ENCODE results near the gene NUCB1. TPM values are rescaled to one million over a fixed set of nuclear protein-coding genes. Genes with fewer than 3 reads are reported as not detected.

NUCB1 gene
- total RNA-seq, 1 experiment from 2014 or later: 125 TPM

GRCh38 chr19:48890551-48890950, 9.6 kb upstream of the NUCB1 start:
- no peak overlapping the region for H2BK5ac ChIP-seq (ENCODE audit: insufficient read length, low read length)
- no peak overlapping the region for H3K14ac ChIP-seq (ENCODE audit: insufficient read depth, low read length)
- H3K9me3 Mint-ChIP-seq: no peaks in the 10 kb centered on the region
- H3K18ac ChIP-seq (ENCODE audit: insufficient read length, low read depth, low read length): no peak overlapping the region
- H2BK12ac ChIP-seq (ENCODE audit: insufficient read length, low read depth, low read length): no peak overlapping the region
- no peak overlapping the region for H4K5ac ChIP-seq (ENCODE audit: insufficient read length, low read depth, low read length)
- no peaks in the 10 kb centered on the region for H3K79me2 ChIP-seq (ENCODE audit: insufficient read depth, low read length)
- H3K56ac ChIP-seq (ENCODE audit: insufficient read length, low read depth, low read length): no peak overlapping the region
- no peak overlapping the region for H3K4me2 ChIP-seq (ENCODE audit: insufficient read depth, insufficient read length, low read length)
- no peaks in the 10 kb centered on the region for H3K36me3 Mint-ChIP-seq (ENCODE audit: insufficient read depth in 1 of 3, low read depth in 3 of 3)
- H3K27ac ChIP-seq (ENCODE audit: insufficient read length, low read depth, low read length): no peak overlapping the region
- no peaks in the 10 kb centered on the region for H3K23me2 ChIP-seq (ENCODE audit: insufficient read length, low read depth, low read length, poor library complexity, severe bottlenecking)
- H3K4me1 Mint-ChIP-seq: peaks cover 11 to 22% of the 10 kb centered on the region in 2 experiments
- no peaks in the 10 kb centered on the region for H3K27me3 ChIP-seq (ENCODE audit: insufficient read depth, low read length)
- H3K9me3 ChIP-seq (ENCODE audit: control insufficient read depth, low read depth, low read length): no peaks in the 10 kb centered on the region
- DNase-seq: no peak
- peaks cover 2% of the 10 kb centered on the region; the same call in 1 of the 2 replicates for H3K27me3 Mint-ChIP-seq (ENCODE audit: low read depth)
- no CpG with 5 or more reads among the region's 4 CpGs for WGBS (ENCODE audit: extremely low coverage, insufficient read length, low lambda C conversion rate)
- H2AK5ac ChIP-seq (ENCODE audit: insufficient read length, low read length): no peak overlapping the region
- TF ChIP-seq CTCF (conservative IDR thresholded peaks at IDR 0.05): no peak
- no peak overlapping the region for H2BK15ac ChIP-seq (ENCODE audit: low read depth, low read length)
- no peak overlapping the region for H3T11ph ChIP-seq (ENCODE audit: low read length)
- H3K4ac ChIP-seq (ENCODE audit: low read depth, low read length): no peak overlapping the region
- H3K4me1 ChIP-seq (ENCODE audit: insufficient read depth, low read length): no peaks in the 10 kb centered on the region; the same call in 1 of the 2 replicates
- no peak overlapping the region for H3K4me3 Mint-ChIP-seq
- H2AFZ ChIP-seq (ENCODE audit: low read length): no peak overlapping the region
- H2BK120ac ChIP-seq (ENCODE audit: low read depth, low read length, poor library complexity, severe bottlenecking): no peak overlapping the region
- H3K23ac ChIP-seq (ENCODE audit: insufficient read length, low read depth, low read length): no peak overlapping the region
- no peak overlapping the region for H3K9ac ChIP-seq (ENCODE audit: extremely low read depth, insufficient read length, low read length)
- no peaks in the 10 kb centered on the region for H3K79me1 ChIP-seq (ENCODE audit: insufficient read depth, low read depth, low read length, poor library complexity, severe bottlenecking)
- no peak overlapping the region for H4K91ac ChIP-seq (ENCODE audit: insufficient read length, low read depth, low read length)
- H3K27ac Mint-ChIP-seq: peak overlapping the region in 1 of 3 experiments; percentile 86; a peak in 2 of 7 replicates
- H4K8ac ChIP-seq (replicated peaks; ENCODE audit: insufficient read length, low read depth, low read length): no peak overlapping the region
- H4K20me1 ChIP-seq (ENCODE audit: control insufficient read depth, insufficient read depth, insufficient read length): no peaks in the 10 kb centered on the region
- no peak overlapping the region for H2BK20ac ChIP-seq (ENCODE audit: low read depth, low read length, poor library complexity, severe bottlenecking)

Measured in H9 (cell line).